Muscle of leg (tissue), 11 donors: ENCODE measurements around the gene MRPL51. TPM values are rescaled to one million over a fixed set of nuclear protein-coding genes. Genes with fewer than 3 reads are reported as not detected.
"Not testable (repeated sequence)": the region's sequence is repeated elsewhere in the genome, so short reads cannot be mapped to it uniquely, and the experiment has no call there.

Source experiments
- DNase-seq: peaks from one replicate; pipeline ENCODE4 v3.0.0; 2013
- H3K27ac ChIP-seq: one replicate; pipeline ENCODE4 v1.5.1; 2013; ENCODE audit warnings: mild to moderate bottlenecking, low read length, control low read depth
- H3K27me3 ChIP-seq: one replicate; pipeline ENCODE4 v1.6.1; 2013; ENCODE audit warnings: low read length; ENCODE audit not compliant: control insufficient read depth, insufficient read depth
- H3K36me3 ChIP-seq: one replicate; pipeline ENCODE4 v1.6.1; 2013; ENCODE audit warnings: low read length; ENCODE audit not compliant: control insufficient read depth, insufficient read depth
- H3K4me1 ChIP-seq: one replicate; pipeline ENCODE4 v1.6.1; 2013; ENCODE audit warnings: low read length; ENCODE audit not compliant: control insufficient read depth, insufficient read depth
- H3K4me3 ChIP-seq: one replicate; pipeline ENCODE4 v1.5.1; 2013; ENCODE audit warnings: low read length, control low read depth
- H3K9me3 ChIP-seq: replicated peaks from 2 replicates; pipeline ENCODE4 v1.6.1; 2013; ENCODE audit warnings: low read depth, low read length; ENCODE audit not compliant: control insufficient read depth
- WGBS: methylation state at CpG from one replicate; pipeline ENCODE4 v1.1.5; 2013; ENCODE audit warnings: missing lambda C conversion rate; ENCODE audit not compliant: insufficient coverage; 5-methylcytosine and 5-hydroxymethylcytosine counted together
- polyA plus RNA-seq, 8 donors: library from polyadenylated mRNA; unstranded; fragments of 120-200 nt; gene quantifications; one replicate each; pipeline versions ENCODE4 v1.2.1 to v1.2.3, GENCODE V29; 2013; ENCODE audit warnings: inconsistent platforms in 1 of 8, low replicate concordance in 1 of 8; ENCODE audit not compliant: insufficient read length in 8 of 8, insufficient read depth in 1 of 8
- total RNA-seq: library from RNA; stranded (reverse); fragments of 120-200 nt; gene quantifications from one replicate; pipeline ENCODE4 v1.2.4, GENCODE V29; 2013

The MRPL51 gene
- total and polyA plus RNA-seq, 9 donors, result 131 to 179 (median 144) TPM

GRCh38 chr12:6522193-6522592 is 29.1 kb upstream of the MRPL51 start:
- Histone ChIP-seq H3K9me3 (no peaks in the 10 kb centered on the region), H3K4me1 (no peaks in the 10 kb centered on the region), H3K27ac (no peak overlapping the region), H3K4me3 (no peak overlapping the region), H3K36me3 (peaks cover 87% of the 10 kb centered on the region), H3K27me3 (no peaks in the 10 kb centered on the region)
- 70% methylated on average over 4 of the region's 10 CpGs for WGBS
- DNase-seq, result no peak

- H3K4me1 ChIP-seq, result no peaks in the 10 kb centered on the region
- H3K4me3 ChIP-seq, result no peak overlapping the region
- peaks cover 81% of the 10 kb centered on the region for H3K36me3 ChIP-seq
- H3K9me3 ChIP-seq, result no peaks in the 10 kb centered on the region
- no peak overlapping the region for H3K27ac ChIP-seq
- H3K27me3 ChIP-seq, result no peaks in the 10 kb centered on the region
- DNase-seq, result no peak
- no CpG with 5 or more reads among the region's 3 CpGs for WGBS
Measured at GRCh38 chr12:6520186-6520585, 27.1 kb upstream of the MRPL51 start.

GRCh38 chr12:6508087-6508486 is 15.0 kb upstream of the MRPL51 start:
- H3K36me3 ChIP-seq, result peaks cover 49% of the 10 kb centered on the region
- WGBS, result 92% methylated on average over 5 of the region's 7 CpGs
- no peak for DNase-seq

GRCh38 chr12:6507102-6507998 is 14.3 kb upstream of the MRPL51 start:
- H3K36me3 ChIP-seq, result peaks cover 42% of the 10 kb centered on the region
- 88% methylated on average over 7 of the region's 12 CpGs for WGBS
- no peak for DNase-seq
- no peak overlapping the region for H3K27ac ChIP-seq
- H3K27me3 ChIP-seq, result no peaks in the 10 kb centered on the region
- H3K4me1 ChIP-seq, result no peaks in the 10 kb centered on the region
- no peak overlapping the region for H3K4me3 ChIP-seq
- H3K9me3 ChIP-seq, result no peaks in the 10 kb centered on the region

More at GRCh38 chr12:6508087-6508486, 15.0 kb upstream of the MRPL51 start:
- Histone ChIP-seq H3K27me3 (no peaks in the 10 kb centered on the region), H3K27ac (no peak overlapping the region), H3K9me3 (no peaks in the 10 kb centered on the region), H3K4me3 (no peak overlapping the region), H3K4me1 (no peaks in the 10 kb centered on the region)

- Histone ChIP-seq H3K27ac (no peak overlapping the region), H3K4me1 (no peaks in the 10 kb centered on the region), H3K4me3 (no peak overlapping the region), H3K27me3 (no peaks in the 10 kb centered on the region), H3K36me3 (peaks cover 45% of the 10 kb centered on the region), H3K9me3 (no peaks in the 10 kb centered on the region)
- no peak for DNase-seq
- 80% methylated on average over 2 of the region's 2 CpGs for whole genome bisulfite sequencing
Measured at GRCh38 chr12:6500466-6500865, 7.4 kb upstream of the MRPL51 start.

- not testable (repeated sequence) for DNase-seq, H3K4me3 ChIP-seq, H3K9me3 ChIP-seq, H3K27me3 ChIP-seq, H3K27ac ChIP-seq
- peaks cover 41% of the 10 kb centered on the region for H3K36me3 ChIP-seq
- peaks cover 12% of the 10 kb centered on the region for H3K4me1 ChIP-seq
- WGBS, result no CpG with 5 or more reads among the region's 3 CpGs
Measured at GRCh38 chr12:6497291-6497690, 4.2 kb upstream of the MRPL51 start.

GRCh38 chr12:6494968-6495367 is 1.9 kb upstream of the MRPL51 start:
- Histone ChIP-seq H3K4me3 (peak overlapping the region; percentile 93), H3K36me3 (peaks cover 37% of the 10 kb centered on the region), H3K27me3 (no peaks in the 10 kb centered on the region), H3K27ac (no peak overlapping the region), H3K4me1 (peaks cover 14% of the 10 kb centered on the region), H3K9me3 (no peaks in the 10 kb centered on the region)
- DNase-seq, result no peak
- WGBS, result no CpG with 5 or more reads among the region's 1 CpG

GRCh38 chr12:6494258-6494743 is 1.2 kb upstream of the MRPL51 start:
- Histone ChIP-seq H3K9me3 (no peaks in the 10 kb centered on the region), H3K4me3 (peak overlapping the region; percentile 93), H3K27me3 (no peaks in the 10 kb centered on the region), H3K27ac (peak overlapping the region; percentile 85), H3K4me1 (peaks cover 14% of the 10 kb centered on the region), H3K36me3 (peaks cover 30% of the 10 kb centered on the region)
- WGBS, result no CpG with 5 or more reads among the region's 14 CpGs
- DNase-seq, result no peak

- H3K27ac ChIP-seq, result peak within 1 kb of the TSS; percentile 99
- H3K27me3 ChIP-seq, result no peaks in the 10 kb centered on the region
- peaks cover 14% of the 10 kb centered on the region for H3K4me1 ChIP-seq
- H3K4me3 ChIP-seq, result peak within 1 kb of the TSS; percentile 93
- no peaks in the 10 kb centered on the region for H3K9me3 ChIP-seq
- H3K36me3 ChIP-seq, result peaks cover 24% of the 10 kb centered on the region
- WGBS, result under 1% methylated on average over 45 of the region's 49 CpGs
- DNase-seq, result peak; percentile 99
Measured at GRCh38 chr12:6493497-6494257, 615 bp upstream of the MRPL51 start, which contains the start of gene NCAPD2. NCAPD2 (plus strand) TSS chr12:6494102; CDS start chr12:6495099, 997 bp downstream.

GRCh38 chr12:6490673-6491072 is 2.4 kb downstream of the MRPL51 start:
- peaks cover 14% of the 10 kb centered on the region for H3K4me1 ChIP-seq
- not testable (repeated sequence) for H3K4me3 ChIP-seq, DNase-seq, H3K36me3 ChIP-seq, H3K27me3 ChIP-seq, H3K9me3 ChIP-seq, H3K27ac ChIP-seq
- no CpG with 5 or more reads among the region's 1 CpG for WGBS
